ENCODE data around the gene LRRC59. TPM values are rescaled to one million over a fixed set of nuclear protein-coding genes. Genes with fewer than 3 reads are reported as not detected.

Gene LRRC59
- total and polyA plus RNA-seq, 8 donors: 43.6 to 151 (median 54.3) TPM

GRCh38 chr17:50392621-50393020 lies 4.7 kb downstream of the LRRC59 start:
- peaks cover 14 to 33% of the 10 kb centered on the region in 2 donors for H3K4me1 ChIP-seq
- H3K36me3 ChIP-seq: peaks cover 0 to 74% of the 10 kb centered on the region in 2 donors
- DNase-seq (no peak), ATAC-seq (no peak)
- intact Hi-C loops (cut with DNase I): no loop called here
- no peak for TF ChIP-seq CTCF (IDR thresholded peaks at IDR 0.05)
- no peaks in the 10 kb centered on the region for H3K27me3 ChIP-seq
- no peak overlapping the region for H3K27ac ChIP-seq
- H3K4me3 ChIP-seq: no peak overlapping the region
- no peaks in the 10 kb centered on the region for H3K9me3 ChIP-seq

- Histone ChIP-seq H3K4me3 (no peak overlapping the region), H3K27me3 (no peaks in the 10 kb centered on the region), H3K9me3 (no peaks in the 10 kb centered on the region), H3K4me1 (peaks cover 0 to 10% of the 10 kb centered on the region in 2 donors), H3K27ac (no peak overlapping the region), H3K36me3 (peaks cover 0 to 100% of the 10 kb centered on the region in 2 donors)
- intact Hi-C loops (cut with DNase I): no loop called here
- DNase-seq (no peak), ATAC-seq (no peak)
- TF ChIP-seq CTCF (IDR thresholded peaks at IDR 0.05): no peak
Observed at GRCh38 chr17:50389534-50389933, 7.8 kb downstream of the LRRC59 start.

- Histone ChIP-seq H3K27ac (no peak overlapping the region), H3K4me1 (peaks cover 0 to 2% of the 10 kb centered on the region in 2 donors), H3K4me3 (no peak overlapping the region), H3K36me3 (peaks cover 0 to 100% of the 10 kb centered on the region in 2 donors), H3K9me3 (no peaks in the 10 kb centered on the region), H3K27me3 (no peaks in the 10 kb centered on the region)
- DNase-seq (no peak), ATAC-seq (no peak)
- TF ChIP-seq CTCF (IDR thresholded peaks at IDR 0.05): no peak
- intact Hi-C loops (cut with DNase I): no loop called here
Observed at GRCh38 chr17:50388728-50389127, 8.6 kb downstream of the LRRC59 start.

GRCh38 chr17:50386510-50386909 lies 10.8 kb downstream of the LRRC59 start:
- Histone ChIP-seq H3K36me3 (peaks cover 4 to 100% of the 10 kb centered on the region in 2 donors), H3K9me3 (no peaks in the 10 kb centered on the region), H3K27me3 (no peaks in the 10 kb centered on the region), H3K4me3 (no peak overlapping the region), H3K4me1 (no peaks in the 10 kb centered on the region), H3K27ac (no peak overlapping the region)
- TF ChIP-seq CTCF (IDR thresholded peaks at IDR 0.05): no peak
- intact Hi-C loops (cut with DNase I): no loop called here
- ATAC-seq (no peak), DNase-seq (no peak)

GRCh38 chr17:50382931-50383330 lies 14.4 kb downstream of the LRRC59 start:
- intact Hi-C loops (cut with DNase I): no loop called here
- Histone ChIP-seq H3K4me3 (no peak overlapping the region), H3K27ac (no peak overlapping the region), H3K36me3 (peaks cover 4 to 87% of the 10 kb centered on the region in 2 donors), H3K27me3 (no peaks in the 10 kb centered on the region), H3K4me1 (no peaks in the 10 kb centered on the region), H3K9me3 (no peaks in the 10 kb centered on the region)
- no peak for ATAC-seq
- DNase-seq: no peak
- TF ChIP-seq CTCF (IDR thresholded peaks at IDR 0.05): no peak
